Loucy (cell line): ENCODE results near the gene PPP4R2.

Source experiments
- CTCF ChIP-seq: fragments of 200-600 bp; sonication (generic); conservative IDR thresholded peaks from 2 replicates; pipeline ENCODE4 v1.5.1; 2014; ENCODE audit warnings: mild to moderate bottlenecking, antibody characterized with exemption, low read length
- EZH2phosphoT487 ChIP-seq: fragments of 200-600 bp; IDR thresholded peaks from 2 replicates; pipeline ENCODE4 v1.6.1; 2018; ENCODE audit warnings: antibody characterized with exemption, mild to moderate bottlenecking, moderate library complexity, borderline replicate concordance

- no peak for TF ChIP-seq CTCF
- no peak for TF ChIP-seq EZH2phosphoT487
Observed at GRCh38 chr3:73026111-73026759, 29.6 kb downstream of the PPP4R2 start.
